HL-60/S4 (cell line): Measurements from ENCODE around the gene MIB2.

Experiments used
- in situ Hi-C: fragments of 300-500 bp; cut with MboI; formaldehyde crosslinking; loops from 2 replicates; pipeline ENCODE4 v1.14.3; 2022; ENCODE audit warnings: low sequenced_read_pairs

MIB2 gene

DNA sequence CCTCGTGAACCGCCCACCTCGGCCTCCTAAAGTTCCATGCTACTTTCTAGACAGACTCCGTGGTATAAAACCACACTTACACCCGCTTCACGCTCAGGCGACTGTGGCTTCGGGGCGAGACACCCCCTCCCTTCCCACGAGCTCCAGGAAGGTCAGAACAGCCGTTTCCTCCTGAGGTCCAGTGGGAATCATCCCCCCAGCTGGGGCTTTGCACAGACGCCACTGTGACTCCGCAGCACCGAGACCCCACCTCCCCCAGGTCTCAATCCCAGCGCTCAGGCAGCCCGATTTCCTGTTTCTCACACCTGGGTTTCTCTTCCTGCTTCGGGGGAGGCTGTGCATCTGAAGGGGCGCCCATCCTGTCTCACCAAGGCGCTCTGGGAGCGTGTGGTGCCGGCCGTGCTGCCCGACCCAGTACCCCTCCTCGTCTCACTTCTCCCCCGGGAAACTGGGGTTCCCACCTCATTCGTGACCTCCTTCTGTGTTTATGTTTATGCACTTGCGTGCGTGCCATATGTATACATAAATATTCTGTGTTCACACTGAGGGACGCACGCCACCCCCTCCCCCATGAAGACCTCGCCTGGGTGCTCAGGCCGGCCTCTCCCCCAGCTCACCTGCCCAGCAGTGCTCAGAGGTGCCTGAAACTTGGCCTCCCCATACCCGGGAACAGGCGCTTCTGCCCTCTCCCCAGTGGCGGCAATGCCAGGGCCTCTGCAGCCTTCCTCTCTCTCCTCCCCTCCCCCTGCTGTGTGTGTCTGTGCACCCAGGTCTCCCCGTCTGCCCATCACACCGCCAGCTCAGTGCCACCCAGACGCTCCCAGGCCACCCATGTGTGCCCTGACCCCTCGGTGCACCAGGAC is 62.6 kb downstream of the MIB2 start:
- in situ Hi-C loops = no loop called here

DNA sequence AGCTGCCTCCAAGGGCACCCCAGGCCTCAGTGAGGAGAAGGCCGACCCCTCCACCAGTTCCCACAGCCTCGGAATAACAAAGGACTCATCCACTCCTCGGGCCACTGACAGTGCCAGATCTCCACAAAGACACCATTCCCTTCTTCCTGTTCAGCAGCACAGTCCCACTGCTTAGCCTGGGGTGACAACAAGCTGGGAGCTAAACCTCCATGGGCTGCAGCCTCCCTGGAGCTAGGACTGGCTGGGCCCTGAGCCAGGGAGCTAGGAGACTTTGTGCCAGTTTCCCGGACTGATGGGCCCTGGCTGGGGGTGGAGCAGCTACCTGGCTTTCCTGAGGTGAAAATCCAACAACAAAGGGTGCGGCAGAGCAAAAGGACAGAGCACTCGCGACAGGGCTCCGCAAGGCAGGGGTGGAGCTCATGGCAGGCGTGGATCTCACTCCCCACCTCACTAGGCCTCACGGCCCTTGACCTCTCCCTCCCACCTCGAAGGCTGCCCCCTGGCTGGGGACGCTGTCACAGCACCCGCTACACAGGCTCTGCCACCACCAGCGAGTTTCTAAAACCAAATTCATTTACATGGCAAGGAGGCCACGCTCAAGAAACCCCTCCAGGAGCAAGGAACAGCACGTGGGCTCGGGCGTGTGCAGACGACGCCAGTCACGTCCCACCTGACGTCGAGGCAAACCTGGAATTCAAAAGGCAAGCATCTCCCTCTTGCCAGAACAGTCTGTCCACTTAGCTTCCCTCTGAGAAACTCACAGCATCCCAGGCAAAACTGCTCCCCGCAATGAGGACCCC is 63.5 kb downstream of the MIB2 start:
- in situ Hi-C loops = no loop called here
